Pericardium fibroblast (primary cell): ENCODE results near the gene CHIT1. TPM values are rescaled to one million over a fixed set of nuclear protein-coding genes. Genes with fewer than 3 reads are reported as not detected.

ENCODE experiments used
- total RNA-seq: library from RNA; depleted of rRNA; stranded (reverse); fragments of >200 nt; gene quantifications from 2 replicates; pipeline ENCODE4 v1.2.3, GENCODE V29; 2015

CHIT1 gene
- total RNA-seq: not detected in 2 replicates

DNA sequence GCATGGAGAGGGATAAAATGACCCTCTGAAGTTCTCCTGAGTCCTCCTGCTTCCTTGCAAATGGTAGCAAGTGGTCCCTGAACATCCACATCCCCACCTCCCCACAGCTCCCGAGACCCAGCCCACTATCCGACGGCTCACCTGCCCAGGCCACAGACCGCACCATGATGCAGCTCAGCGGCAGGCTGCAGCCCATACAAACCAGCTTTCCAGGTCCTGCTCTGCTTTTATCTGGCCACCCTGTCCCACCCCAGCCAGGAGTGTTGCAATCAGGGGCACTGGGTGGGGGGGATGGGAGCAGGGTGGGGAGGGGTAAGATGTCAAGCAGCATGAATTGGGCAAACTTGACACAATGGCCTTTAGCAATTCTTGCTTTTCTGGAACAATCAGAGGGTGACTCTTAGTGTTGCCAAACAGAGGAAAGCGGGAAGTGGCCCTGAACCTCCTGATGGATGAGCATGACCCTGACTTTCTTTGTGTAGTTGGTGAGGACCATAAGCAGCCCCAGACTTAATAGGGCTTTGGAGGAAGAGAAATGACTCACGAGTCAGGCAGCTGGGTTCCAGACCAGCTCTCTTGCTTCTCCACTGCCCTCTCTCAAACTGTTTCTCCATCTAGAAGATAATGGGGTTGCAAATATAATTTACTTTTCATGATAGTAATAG lies at the start of gene CHIT1:
Gene CHIT1, minus strand, starts transcription at position 203 of the 665 bp plus-strand sequence. Its CDS starts 37 bp downstream, at position 166.

DNA sequence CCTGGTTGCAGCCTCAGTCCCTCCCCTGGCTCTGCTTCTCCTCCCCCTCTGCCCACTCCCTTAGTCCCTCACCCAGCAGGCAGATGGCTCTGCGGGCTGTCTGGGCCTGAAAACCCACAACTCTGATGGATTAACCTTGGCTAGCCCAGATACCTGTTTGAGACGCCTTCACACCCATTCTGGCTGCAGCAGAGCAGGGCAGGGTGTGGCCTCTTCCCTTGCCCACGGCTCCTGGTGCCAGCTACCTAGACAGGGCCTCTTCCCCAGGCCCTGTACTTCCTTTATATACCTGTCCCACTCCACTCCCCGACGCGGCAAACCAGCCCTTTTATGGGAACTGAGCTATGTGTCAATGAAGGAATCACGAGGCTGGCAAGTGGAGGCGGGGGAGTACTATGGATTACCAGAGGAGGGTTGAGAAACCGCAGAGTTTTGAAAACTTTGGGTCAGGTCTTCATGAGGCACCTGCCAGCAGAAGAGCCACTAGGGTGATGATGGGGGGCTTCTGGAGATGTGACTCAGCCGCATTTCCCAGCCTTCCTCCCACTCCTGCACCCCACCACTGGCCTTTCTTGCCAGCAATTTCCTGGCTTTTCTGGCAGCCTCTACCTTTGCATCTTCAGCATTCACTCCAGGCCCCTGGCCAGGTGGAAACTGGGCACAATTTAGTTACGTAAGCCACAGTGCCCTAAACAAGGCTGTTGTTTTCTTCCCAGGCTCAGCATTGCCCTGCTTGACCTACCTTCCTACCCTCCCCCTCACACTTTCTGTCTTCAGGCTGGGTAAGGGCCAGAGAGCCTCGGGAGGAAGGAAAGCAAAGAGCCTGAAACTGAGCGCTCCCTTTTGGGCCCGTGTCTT lies 42.8 kb downstream of the CHIT1 start, which contains the start of gene CHI3L1:
Gene CHI3L1, minus strand, starts transcription at position 259 of the 858 bp plus-strand sequence. Its CDS starts 81 bp downstream, at position 178.

DNA sequence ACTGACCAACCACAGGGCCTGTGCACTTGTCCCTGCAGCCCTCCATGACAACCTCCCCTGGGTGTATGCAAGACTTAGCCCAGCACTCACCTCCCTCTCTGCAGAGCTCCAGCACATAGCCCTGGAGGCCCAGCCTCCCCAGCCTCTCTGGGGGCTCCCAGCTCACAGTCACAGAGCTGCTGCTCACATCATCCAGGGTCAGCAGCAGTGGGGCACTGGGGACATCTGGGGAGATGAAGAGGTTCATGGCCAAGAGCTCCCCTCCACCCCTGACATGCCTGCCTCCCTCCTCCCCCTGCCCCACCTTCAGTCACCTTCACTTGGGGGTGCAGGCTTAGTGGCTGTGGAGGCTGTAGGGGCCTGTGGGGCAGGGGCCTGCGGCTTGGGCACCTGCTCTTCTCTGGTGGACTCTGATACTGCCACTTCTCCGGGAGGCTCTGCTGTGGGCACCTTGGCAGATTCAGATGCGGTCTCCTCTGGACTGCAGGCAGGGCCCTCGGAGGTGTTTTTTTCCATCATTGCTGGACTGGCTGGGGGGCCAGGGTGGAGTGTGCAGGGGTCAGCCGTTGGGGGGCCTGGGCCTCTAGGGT lies 54.1 kb downstream of the CHIT1 start, which contains the start of gene MYBPH:
Gene MYBPH, minus strand, starts transcription at position 590 of the 590 bp plus-strand sequence. Its CDS starts 71 bp downstream, at position 519.

Other genes starting within 250 kb of the CHIT1 start
- 50.5 and 60.9 TPM in 2 replicates for gene TMEM183A, start 222.3 kb downstream of the CHIT1 start, total RNA-seq
- gene PPFIA4, start 203.2 kb downstream of the CHIT1 start, total RNA-seq: 2.4 and 5.1 TPM in 2 replicates
- 8.9 TPM in 1 of 2 replicates, not detected in the other for gene MYOG, start 143.7 kb downstream of the CHIT1 start, total RNA-seq
- gene ADORA1, start 101.9 kb downstream of the CHIT1 start, total RNA-seq: 1.5 and 4.1 TPM in 2 replicates
- 0.93 and 12.5 TPM in 2 replicates for gene MYBPH, start 53.8 kb downstream of the CHIT1 start, total RNA-seq
- gene CHI3L1, start 43.0 kb downstream of the CHIT1 start, total RNA-seq: 39.8 and 238 TPM in 2 replicates
- 14.0 and 29.1 TPM in 2 replicates for gene BTG2, start 75.8 kb upstream of the CHIT1 start, total RNA-seq
- 8.8 and 50.4 TPM in 2 replicates for gene FMOD, start 121.4 kb upstream of the CHIT1 start, total RNA-seq
- gene PRELP, start 246.1 kb upstream of the CHIT1 start, total RNA-seq: 0.26 and 3.6 TPM in 2 replicates